Rectal smooth muscle tissue (tissue), 1 donor: ENCODE measurements around the gene LIN52.

Source experiments
- H3K27ac ChIP-seq: one replicate; pipeline ENCODE4 v1.7.0; 2013; ENCODE audit warnings: low read depth, low read length, inconsistent platforms
- H3K27me3 ChIP-seq: one replicate; pipeline ENCODE4 v1.7.0; 2013; ENCODE audit warnings: low read length; ENCODE audit not compliant: control insufficient read depth, insufficient read depth
- H3K36me3 ChIP-seq: one replicate; pipeline ENCODE4 v1.7.0; 2013; ENCODE audit warnings: low read length; ENCODE audit not compliant: control insufficient read depth, insufficient read depth
- H3K4me1 ChIP-seq: one replicate; pipeline ENCODE4 v1.7.0; 2013; ENCODE audit warnings: low read length; ENCODE audit not compliant: control insufficient read depth, insufficient read depth
- H3K4me3 ChIP-seq: one replicate; pipeline ENCODE4 v1.7.0; 2013; ENCODE audit warnings: low read length
- H3K9ac ChIP-seq: one replicate; pipeline ENCODE4 v1.7.0; 2013; ENCODE audit warnings: low read length

The LIN52 gene

GRCh38 chr14:74126315-74127013 is 41.7 kb downstream of the LIN52 start:
- Histone ChIP-seq H3K27ac (no peak overlapping the region), H3K36me3 (no peaks in the 10 kb centered on the region), H3K9ac (no peak overlapping the region), H3K27me3 (no peaks in the 10 kb centered on the region), H3K4me1 (no peaks in the 10 kb centered on the region), H3K4me3 (no peak overlapping the region)

GRCh38 chr14:74127634-74128033 is 42.9 kb downstream of the LIN52 start:
- no peak overlapping the region for H3K27ac ChIP-seq

GRCh38 chr14:74133833-74134481 is 49.2 kb downstream of the LIN52 start:
- no peaks in the 10 kb centered on the region for H3K27me3 ChIP-seq
- H3K4me1 ChIP-seq, result no peaks in the 10 kb centered on the region
- no peak overlapping the region for H3K9ac ChIP-seq
- H3K27ac ChIP-seq, result no peak overlapping the region
- no peak overlapping the region for H3K4me3 ChIP-seq
- no peaks in the 10 kb centered on the region for H3K36me3 ChIP-seq

More at GRCh38 chr14:74127634-74128033, 42.9 kb downstream of the LIN52 start:
- Histone ChIP-seq H3K4me1 (no peaks in the 10 kb centered on the region), H3K4me3 (no peak overlapping the region), H3K27me3 (no peaks in the 10 kb centered on the region), H3K9ac (no peak overlapping the region), H3K36me3 (no peaks in the 10 kb centered on the region)

GRCh38 chr14:74134484-74134883 is 49.7 kb downstream of the LIN52 start:
- Histone ChIP-seq H3K27ac (no peak overlapping the region), H3K9ac (no peak overlapping the region), H3K4me1 (no peaks in the 10 kb centered on the region), H3K4me3 (no peak overlapping the region), H3K27me3 (no peaks in the 10 kb centered on the region), H3K36me3 (no peaks in the 10 kb centered on the region)

GRCh38 chr14:74135426-74135825 is 50.7 kb downstream of the LIN52 start:
- Histone ChIP-seq H3K36me3 (no peaks in the 10 kb centered on the region), H3K4me3 (no peak overlapping the region), H3K27ac (no peak overlapping the region), H3K4me1 (no peaks in the 10 kb centered on the region), H3K9ac (no peak overlapping the region), H3K27me3 (no peaks in the 10 kb centered on the region)

GRCh38 chr14:74140374-74140850 is 55.7 kb downstream of the LIN52 start:
- Histone ChIP-seq H3K4me1 (no peaks in the 10 kb centered on the region), H3K36me3 (no peaks in the 10 kb centered on the region), H3K4me3 (no peak overlapping the region), H3K27me3 (no peaks in the 10 kb centered on the region), H3K27ac (no peak overlapping the region), H3K9ac (no peak overlapping the region)

- Histone ChIP-seq H3K4me3 (no peak overlapping the region), H3K4me1 (no peaks in the 10 kb centered on the region), H3K36me3 (no peaks in the 10 kb centered on the region), H3K9ac (no peak overlapping the region), H3K27ac (no peak overlapping the region), H3K27me3 (no peaks in the 10 kb centered on the region)
These were observed 56.9 kb downstream of the LIN52 start for GRCh38 chr14:74141703-74142102.

- Histone ChIP-seq H3K4me1 (no peaks in the 10 kb centered on the region), H3K27ac (no peak overlapping the region), H3K27me3 (no peaks in the 10 kb centered on the region), H3K9ac (no peak overlapping the region), H3K36me3 (no peaks in the 10 kb centered on the region), H3K4me3 (no peak overlapping the region)
These were observed 57.8 kb downstream of the LIN52 start for GRCh38 chr14:74142523-74142922.

GRCh38 chr14:74144789-74145188 is 60.0 kb downstream of the LIN52 start:
- Histone ChIP-seq H3K4me1 (no peaks in the 10 kb centered on the region), H3K9ac (no peak overlapping the region), H3K27me3 (no peaks in the 10 kb centered on the region), H3K27ac (no peak overlapping the region), H3K4me3 (no peak overlapping the region), H3K36me3 (no peaks in the 10 kb centered on the region)

GRCh38 chr14:74147571-74147970 is 62.8 kb downstream of the LIN52 start:
- Histone ChIP-seq H3K27ac (no peak overlapping the region), H3K4me1 (no peaks in the 10 kb centered on the region), H3K4me3 (no peak overlapping the region), H3K27me3 (no peaks in the 10 kb centered on the region), H3K9ac (no peak overlapping the region), H3K36me3 (no peaks in the 10 kb centered on the region)

GRCh38 chr14:74148705-74149104 is 63.9 kb downstream of the LIN52 start:
- Histone ChIP-seq H3K4me1 (no peaks in the 10 kb centered on the region), H3K27ac (no peak overlapping the region)

GRCh38 chr14:74155287-74155686 is 70.5 kb downstream of the LIN52 start:
- Histone ChIP-seq H3K4me1 (no peaks in the 10 kb centered on the region), H3K9ac (no peak overlapping the region), H3K4me3 (no peak overlapping the region), H3K36me3 (no peaks in the 10 kb centered on the region), H3K27me3 (no peaks in the 10 kb centered on the region), H3K27ac (no peak overlapping the region)

More at GRCh38 chr14:74148705-74149104, 63.9 kb downstream of the LIN52 start:
- Histone ChIP-seq H3K36me3 (no peaks in the 10 kb centered on the region), H3K27me3 (no peaks in the 10 kb centered on the region), H3K4me3 (no peak overlapping the region), H3K9ac (no peak overlapping the region)

GRCh38 chr14:74155749-74156148 is 71.0 kb downstream of the LIN52 start:
- Histone ChIP-seq H3K27ac (no peak overlapping the region), H3K4me3 (no peak overlapping the region), H3K9ac (no peak overlapping the region), H3K4me1 (no peaks in the 10 kb centered on the region), H3K36me3 (no peaks in the 10 kb centered on the region), H3K27me3 (no peaks in the 10 kb centered on the region)
